Hepatocyte (in vitro differentiated cells): ENCODE data around the gene IL2RA.

ENCODE experiments used
- EZH2 ChIP-seq: fragments of 200-600 bp; sonication (generic); IDR thresholded peaks from 2 replicates; pipeline ENCODE4 v1.6.1; 2016; ENCODE audit warnings: antibody characterized with exemption, mild to moderate bottlenecking, borderline replicate concordance
- EZH2phosphoT487 ChIP-seq: fragments of 200-600 bp; sonication (generic); IDR thresholded peaks from one replicate; pipeline ENCODE4 v1.6.1; 2018; ENCODE audit warnings: antibody characterized with exemption, mild to moderate bottlenecking, low read depth, moderate library complexity; ENCODE audit not compliant: unreplicated experiment, severe bottlenecking
- TF ChIP-seq, protein P1 (sequence below): fragments of 200-600 bp; sonication (generic); IDR thresholded peaks from 2 replicates; pipeline ENCODE4 v1.5.1; 2016; ENCODE audit warnings: antibody characterized with exemption, mild to moderate bottlenecking; ENCODE audit not compliant: poor library complexity

DNA sequence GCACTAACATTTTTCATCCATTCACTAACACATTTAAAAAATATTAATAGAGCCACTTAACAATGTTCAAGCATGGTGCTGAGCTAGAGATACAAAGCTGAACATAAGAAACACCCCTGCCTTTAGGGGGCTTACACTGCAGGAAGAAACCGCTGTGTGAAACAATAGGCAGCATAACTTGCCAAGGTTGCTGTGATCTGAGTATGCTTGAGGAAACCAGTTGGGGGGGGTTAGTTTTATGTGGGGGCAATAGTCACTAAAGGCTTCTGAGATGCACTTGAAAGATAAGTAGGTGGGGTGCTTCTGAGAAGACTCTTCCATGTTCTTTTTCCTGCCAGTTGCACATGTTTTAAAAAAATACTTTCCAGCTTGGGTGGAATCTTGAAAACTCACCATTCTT lies 29.5 kb upstream of the IL2RA start:
- TF ChIP-seq EZH2 (no peak), EZH2phosphoT487 (no peak)
- TF ChIP-seq, protein P1, sequence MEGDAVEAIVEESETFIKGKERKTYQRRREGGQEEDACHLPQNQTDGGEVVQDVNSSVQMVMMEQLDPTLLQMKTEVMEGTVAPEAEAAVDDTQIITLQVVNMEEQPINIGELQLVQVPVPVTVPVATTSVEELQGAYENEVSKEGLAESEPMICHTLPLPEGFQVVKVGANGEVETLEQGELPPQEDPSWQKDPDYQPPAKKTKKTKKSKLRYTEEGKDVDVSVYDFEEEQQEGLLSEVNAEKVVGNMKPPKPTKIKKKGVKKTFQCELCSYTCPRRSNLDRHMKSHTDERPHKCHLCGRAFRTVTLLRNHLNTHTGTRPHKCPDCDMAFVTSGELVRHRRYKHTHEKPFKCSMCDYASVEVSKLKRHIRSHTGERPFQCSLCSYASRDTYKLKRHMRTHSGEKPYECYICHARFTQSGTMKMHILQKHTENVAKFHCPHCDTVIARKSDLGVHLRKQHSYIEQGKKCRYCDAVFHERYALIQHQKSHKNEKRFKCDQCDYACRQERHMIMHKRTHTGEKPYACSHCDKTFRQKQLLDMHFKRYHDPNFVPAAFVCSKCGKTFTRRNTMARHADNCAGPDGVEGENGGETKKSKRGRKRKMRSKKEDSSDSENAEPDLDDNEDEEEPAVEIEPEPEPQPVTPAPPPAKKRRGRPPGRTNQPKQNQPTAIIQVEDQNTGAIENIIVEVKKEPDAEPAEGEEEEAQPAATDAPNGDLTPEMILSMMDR = no peak
